Muscle of leg (tissue), 11 donors: ENCODE results near the gene AP1G2. TPM values are rescaled to one million over a fixed set of nuclear protein-coding genes. Genes with fewer than 3 reads are reported as not detected.
A peak's percentile ranks its signal among the peaks of the same experiment; 100 is the strongest.

Source experiments
- DNase-seq: peaks from one replicate; pipeline ENCODE4 v3.0.0; 2013
- H3K27ac ChIP-seq: one replicate; pipeline ENCODE4 v1.5.1; 2013; ENCODE audit warnings: mild to moderate bottlenecking, low read length, control low read depth
- H3K27me3 ChIP-seq: one replicate; pipeline ENCODE4 v1.6.1; 2013; ENCODE audit warnings: low read length; ENCODE audit not compliant: control insufficient read depth, insufficient read depth
- H3K36me3 ChIP-seq: one replicate; pipeline ENCODE4 v1.6.1; 2013; ENCODE audit warnings: low read length; ENCODE audit not compliant: control insufficient read depth, insufficient read depth
- H3K4me1 ChIP-seq: one replicate; pipeline ENCODE4 v1.6.1; 2013; ENCODE audit warnings: low read length; ENCODE audit not compliant: control insufficient read depth, insufficient read depth
- H3K4me3 ChIP-seq: one replicate; pipeline ENCODE4 v1.5.1; 2013; ENCODE audit warnings: low read length, control low read depth
- H3K9me3 ChIP-seq: replicated peaks from 2 replicates; pipeline ENCODE4 v1.6.1; 2013; ENCODE audit warnings: low read depth, low read length; ENCODE audit not compliant: control insufficient read depth
- WGBS: methylation state at CpG from one replicate; pipeline ENCODE4 v1.1.5; 2013; ENCODE audit warnings: missing lambda C conversion rate; ENCODE audit not compliant: insufficient coverage; 5-methylcytosine and 5-hydroxymethylcytosine counted together
- polyA plus RNA-seq, 8 donors: library from polyadenylated mRNA; unstranded; fragments of 120-200 nt; gene quantifications; one replicate each; pipeline versions ENCODE4 v1.2.1 to v1.2.3, GENCODE V29; 2013; ENCODE audit warnings: inconsistent platforms in 1 of 8, low replicate concordance in 1 of 8; ENCODE audit not compliant: insufficient read length in 8 of 8, insufficient read depth in 1 of 8
- total RNA-seq: library from RNA; stranded (reverse); fragments of 120-200 nt; gene quantifications from one replicate; pipeline ENCODE4 v1.2.4, GENCODE V29; 2013

Gene AP1G2
- total and polyA plus RNA-seq, 9 donors = 9.5 to 30.0 (median 17.1) TPM

- Histone ChIP-seq H3K9me3 (no peaks in the 10 kb centered on the region), H3K27me3 (peaks cover 61% of the 10 kb centered on the region), H3K27ac (no peak overlapping the region), H3K4me3 (no peak overlapping the region), H3K36me3 (no peaks in the 10 kb centered on the region), H3K4me1 (peaks cover 12% of the 10 kb centered on the region)
- no peak for DNase-seq
- 51% methylated on average over 4 of the region's 4 CpGs for WGBS
Measured at GRCh38 chr14:23572524-23572828, 4.9 kb upstream of the AP1G2 start.

- DNase-seq = no peak
- 43% methylated on average over 14 of the region's 14 CpGs for WGBS
- H3K4me1 ChIP-seq = peaks cover 15% of the 10 kb centered on the region
- peaks cover 55% of the 10 kb centered on the region for H3K27me3 ChIP-seq
- H3K27ac ChIP-seq = no peak overlapping the region
- H3K9me3 ChIP-seq = no peaks in the 10 kb centered on the region
- H3K36me3 ChIP-seq = no peaks in the 10 kb centered on the region
- no peak overlapping the region for H3K4me3 ChIP-seq
Measured at GRCh38 chr14:23571701-23572523, 4.3 kb upstream of the AP1G2 start.

GRCh38 chr14:23570806-23571483, 3.4 kb upstream of the AP1G2 start:
- H3K4me1 ChIP-seq = peaks cover 16% of the 10 kb centered on the region
- 81% methylated on average over 20 of the region's 23 CpGs for WGBS
- no peak for DNase-seq

GRCh38 chr14:23569443-23570151, 2.0 kb upstream of the AP1G2 start:
- WGBS = 47% methylated on average over 5 of the region's 7 CpGs
- peaks cover 16% of the 10 kb centered on the region for H3K4me1 ChIP-seq
- no peaks in the 10 kb centered on the region for H3K36me3 ChIP-seq
- no peaks in the 10 kb centered on the region for H3K9me3 ChIP-seq
- no peak overlapping the region for H3K27ac ChIP-seq
- peak; percentile 48 for DNase-seq
- H3K4me3 ChIP-seq = no peak overlapping the region
- H3K27me3 ChIP-seq = peaks cover 35% of the 10 kb centered on the region

More at GRCh38 chr14:23570806-23571483, 3.4 kb upstream of the AP1G2 start:
- H3K27me3 ChIP-seq = peaks cover 47% of the 10 kb centered on the region
- no peaks in the 10 kb centered on the region for H3K9me3 ChIP-seq
- H3K27ac ChIP-seq = no peak overlapping the region
- H3K36me3 ChIP-seq = no peaks in the 10 kb centered on the region
- no peak overlapping the region for H3K4me3 ChIP-seq

GRCh38 chr14:23568600-23569331, 1.2 kb upstream of the AP1G2 start:
- peaks cover 16% of the 10 kb centered on the region for H3K4me1 ChIP-seq
- H3K27ac ChIP-seq = no peak overlapping the region
- no peaks in the 10 kb centered on the region for H3K9me3 ChIP-seq
- no peak overlapping the region for H3K4me3 ChIP-seq
- H3K27me3 ChIP-seq = peaks cover 31% of the 10 kb centered on the region
- WGBS = no CpG with 5 or more reads among the region's 6 CpGs
- DNase-seq = peak; percentile 52
- H3K36me3 ChIP-seq = no peaks in the 10 kb centered on the region

- H3K4me1 ChIP-seq = peaks cover 16% of the 10 kb centered on the region
- peaks cover 24% of the 10 kb centered on the region for H3K27me3 ChIP-seq
- no CpG with 5 or more reads among the region's 2 CpGs for WGBS
- peak overlapping the region; percentile 56 for H3K4me3 ChIP-seq
- DNase-seq = no peak
- H3K9me3 ChIP-seq = no peaks in the 10 kb centered on the region
- no peaks in the 10 kb centered on the region for H3K36me3 ChIP-seq
- H3K27ac ChIP-seq = peak overlapping the region; percentile 2
Measured at GRCh38 chr14:23568021-23568599, 519 bp upstream of the AP1G2 start.

- peaks cover 16% of the 10 kb centered on the region for H3K4me1 ChIP-seq
- H3K9me3 ChIP-seq = no peaks in the 10 kb centered on the region
- peak overlapping the region; percentile 56 for H3K4me3 ChIP-seq
- H3K27ac ChIP-seq = no peak overlapping the region
- peak; percentile 47 for DNase-seq
- H3K36me3 ChIP-seq = peaks cover under 1% of the 10 kb centered on the region
- peaks cover 12% of the 10 kb centered on the region for H3K27me3 ChIP-seq
- 4% methylated on average over 5 of the region's 5 CpGs for WGBS
Measured at GRCh38 chr14:23566778-23567185, 809 bp downstream of the AP1G2 start.

- Histone ChIP-seq H3K27ac (no peak overlapping the region), H3K4me3 (no peak overlapping the region), H3K36me3 (peaks cover 4% of the 10 kb centered on the region), H3K4me1 (peaks cover 16% of the 10 kb centered on the region), H3K27me3 (peaks cover 6% of the 10 kb centered on the region), H3K9me3 (no peaks in the 10 kb centered on the region)
- no peak for DNase-seq
- whole genome bisulfite sequencing = 88% methylated on average over 7 of the region's 10 CpGs
Measured at GRCh38 chr14:23566112-23566777, 1.3 kb downstream of the AP1G2 start.

GRCh38 chr14:23565626-23566025, 2.0 kb downstream of the AP1G2 start:
- 81% methylated on average over 8 of the region's 11 CpGs for WGBS
- Histone ChIP-seq H3K36me3 (peaks cover 8% of the 10 kb centered on the region), H3K4me3 (no peak overlapping the region)

More at GRCh38 chr14:23565626-23566025, 2.0 kb downstream of the AP1G2 start:
- no peak for DNase-seq
- Histone ChIP-seq H3K4me1 (peaks cover 16% of the 10 kb centered on the region), H3K9me3 (no peaks in the 10 kb centered on the region), H3K27ac (no peak overlapping the region), H3K27me3 (peaks cover 1% of the 10 kb centered on the region)
